Astrocyte (in vitro differentiated cells and primary cell): ENCODE results near the gene KCNJ11. TPM values are rescaled to one million over a fixed set of nuclear protein-coding genes. Genes with fewer than 3 reads are reported as not detected.

ENCODE experiments used
- DNase-seq: peaks from one replicate; pipeline ENCODE4 v3.0.0-alpha.2; 2010; ENCODE audit warnings: low read depth
- FAIRE-seq: peaks from 2 replicates; lab custom pipeline; 2011; peaks lifted over from hg19 to GRCh38; lab: Jason Lieb, UNC
- H2AFZ ChIP-seq: 2 replicates; pipeline ENCODE4 v1.6.0; 2012; ENCODE audit warnings: low read depth, low read length, inconsistent platforms
- H3K27ac ChIP-seq: 2 replicates; pipeline ENCODE4 v1.5.1; 2011; ENCODE audit warnings: low read depth, low read length, inconsistent platforms
- H3K27me3 ChIP-seq: 2 replicates; pipeline ENCODE4 v1.6.0; 2011; ENCODE audit warnings: low read length, inconsistent platforms; ENCODE audit not compliant: insufficient read depth
- H3K36me3 ChIP-seq: 2 replicates; pipeline ENCODE4 v1.5.1; 2011; ENCODE audit warnings: low read length, inconsistent platforms; ENCODE audit not compliant: insufficient read depth
- H3K4me1 ChIP-seq: 2 replicates; pipeline ENCODE4 v1.5.1; 2011; ENCODE audit warnings: low read length, inconsistent platforms; ENCODE audit not compliant: insufficient read depth
- H3K4me2 ChIP-seq: 2 replicates; pipeline ENCODE4 v1.6.0; 2012; ENCODE audit warnings: low read length, inconsistent platforms
- H3K4me3 ChIP-seq: 2 replicates; pipeline ENCODE4 v1.5.1; 2011; ENCODE audit warnings: low read depth, mild to moderate bottlenecking, low read length, inconsistent platforms; ENCODE audit not compliant: insufficient read depth
- H3K79me2 ChIP-seq: 2 replicates; pipeline ENCODE4 v1.6.0; 2012; ENCODE audit warnings: mild to moderate bottlenecking, low read length, inconsistent platforms; ENCODE audit not compliant: insufficient read depth
- H3K9ac ChIP-seq: 2 replicates; pipeline ENCODE4 v1.6.0; 2012; ENCODE audit warnings: mild to moderate bottlenecking, low read length, inconsistent platforms
- H3K9me3 ChIP-seq: 2 replicates; pipeline ENCODE4 v1.5.1; 2012; ENCODE audit warnings: low read depth, mild to moderate bottlenecking, low read length, inconsistent platforms; ENCODE audit not compliant: insufficient read depth
- H4K20me1 ChIP-seq: 2 replicates; pipeline ENCODE4 v1.6.0; 2012; ENCODE audit warnings: low read length, inconsistent platforms; ENCODE audit not compliant: insufficient read depth
- H3K27ac Mint-ChIP-seq: one replicate; pipeline ENCODE4 v1.8.0; 2021; ENCODE audit warnings: mild to moderate bottlenecking, mixed read lengths; ENCODE audit not compliant: unreplicated experiment
- H3K27me3 Mint-ChIP-seq: one replicate; pipeline ENCODE4 v1.8.0; 2021; ENCODE audit warnings: low read depth, mixed read lengths; ENCODE audit not compliant: unreplicated experiment
- H3K36me3 Mint-ChIP-seq: one replicate; pipeline ENCODE4 v1.8.0; 2021; ENCODE audit warnings: low read depth, mixed read lengths; ENCODE audit not compliant: unreplicated experiment
- H3K4me1 Mint-ChIP-seq: one replicate; pipeline ENCODE4 v1.8.0; 2021; ENCODE audit warnings: low read depth, mixed read lengths; ENCODE audit not compliant: unreplicated experiment
- H3K4me3 Mint-ChIP-seq: one replicate; pipeline ENCODE4 v1.8.0; 2021; ENCODE audit warnings: mild to moderate bottlenecking, moderate library complexity, mixed read lengths; ENCODE audit not compliant: unreplicated experiment
- H3K9me3 Mint-ChIP-seq: one replicate; pipeline ENCODE4 v1.8.0; 2021; ENCODE audit warnings: mild to moderate bottlenecking, mixed read lengths; ENCODE audit not compliant: unreplicated experiment
- CTCF ChIP-seq: IDR thresholded peaks from 2 replicates; pipeline ENCODE4 v1.5.1; 2011; ENCODE audit warnings: low read depth, mild to moderate bottlenecking, inconsistent platforms, low read length, moderate library complexity; ENCODE audit not compliant: insufficient read depth
- EZH2 ChIP-seq: IDR thresholded peaks from 2 replicates; pipeline ENCODE4 v1.6.1; 2012; ENCODE audit warnings: mild to moderate bottlenecking, low read length, inconsistent platforms; ENCODE audit not compliant: insufficient read depth
- total RNA-seq: library from RNA; stranded (reverse); gene quantifications from 2 replicates; pipeline ENCODE4 v1.2.1, GENCODE V29; 2021

The KCNJ11 gene
- total RNA-seq, 1 donor from 2014 or later = 0.43 TPM

- no peaks in the 10 kb centered on the region for H3K36me3 ChIP-seq
- no peak overlapping the region for H3K27ac ChIP-seq
- no peak overlapping the region for H3K27ac Mint-ChIP-seq
- H4K20me1 ChIP-seq = no peaks in the 10 kb centered on the region
- H3K4me1 Mint-ChIP-seq = no peaks in the 10 kb centered on the region
- peaks cover 46% of the 10 kb centered on the region for H3K27me3 Mint-ChIP-seq
- H3K27me3 ChIP-seq = peaks cover 9% of the 10 kb centered on the region
- H3K4me3 ChIP-seq = no peak overlapping the region
- H3K4me2 ChIP-seq = no peak overlapping the region
- H3K9me3 Mint-ChIP-seq = peaks cover 2% of the 10 kb centered on the region
- no peaks in the 10 kb centered on the region for H3K36me3 Mint-ChIP-seq
- H3K4me1 ChIP-seq = peaks cover 3% of the 10 kb centered on the region
- no peak for FAIRE-seq
- H3K4me3 Mint-ChIP-seq = no peak overlapping the region
- no peak overlapping the region for H2AFZ ChIP-seq
- no peaks in the 10 kb centered on the region for H3K79me2 ChIP-seq
- no peak for DNase-seq
- TF ChIP-seq EZH2 (no peak), CTCF (no peak)
- H3K9me3 ChIP-seq = no peaks in the 10 kb centered on the region
- no peak overlapping the region for H3K9ac ChIP-seq
Measured at GRCh38 chr11:17392872-17393271, 4.4 kb upstream of the KCNJ11 start.

GRCh38 chr11:17391493-17392355 lies 3.3 kb upstream of the KCNJ11 start:
- Histone ChIP-seq H3K4me3 (no peak overlapping the region), H3K4me2 (no peak overlapping the region), H2AFZ (no peak overlapping the region), H3K9me3 (no peaks in the 10 kb centered on the region), H3K27ac (no peak overlapping the region), H3K36me3 (no peaks in the 10 kb centered on the region), H3K79me2 (no peaks in the 10 kb centered on the region), H3K9ac (no peak overlapping the region), H3K4me1 (peaks cover 3% of the 10 kb centered on the region), H4K20me1 (no peaks in the 10 kb centered on the region), H3K27me3 (peaks cover 9% of the 10 kb centered on the region)
- Mint-ChIP-seq H3K27ac (no peak overlapping the region), H3K27me3 (peaks cover 54% of the 10 kb centered on the region), H3K4me1 (no peaks in the 10 kb centered on the region), H3K36me3 (peaks cover 3% of the 10 kb centered on the region), H3K4me3 (no peak overlapping the region), H3K9me3 (peaks cover 2% of the 10 kb centered on the region)
- no peak for FAIRE-seq
- TF ChIP-seq CTCF (no peak), EZH2 (no peak)
- no peak for DNase-seq
